GM19324 (cell line): ENCODE measurements around the gene COL25A1.
A peak's percentile ranks its signal among the peaks of the same experiment; 100 is the strongest.
"Not testable (repeated sequence)": the region's sequence is repeated elsewhere in the genome, so short reads cannot be mapped to it uniquely, and the experiment has no call there.

Experiments
- ATAC-seq: cut with Tn5 transposase; IDR thresholded peaks from one replicate; pipeline ENCODE4 v1.9.1; 2021; ENCODE audit warnings: mild to moderate bottlenecking, moderate library complexity; ENCODE audit not compliant: unreplicated experiment, low FRiP score

Gene COL25A1

GRCh38 chr4:109021630-109022029 lies 280.8 kb downstream of the COL25A1 start:
- not testable (repeated sequence) for ATAC-seq

GRCh38 chr4:109020861-109021260 lies 281.6 kb downstream of the COL25A1 start:
- ATAC-seq = no peak

- ATAC-seq = no peak
These were observed 286.3 kb downstream of the COL25A1 start for GRCh38 chr4:109016200-109016599.

GRCh38 chr4:109015413-109015810 lies 287.0 kb downstream of the COL25A1 start:
- no peak for ATAC-seq

GRCh38 chr4:109014593-109015412 lies 287.7 kb downstream of the COL25A1 start:
- no peak for ATAC-seq

GRCh38 chr4:109012286-109012880 lies 290.1 kb downstream of the COL25A1 start:
- no peak for ATAC-seq

- no peak for ATAC-seq
These were observed 291.0 kb downstream of the COL25A1 start for GRCh38 chr4:109011241-109012026.

GRCh38 chr4:109010521-109010920 lies 291.9 kb downstream of the COL25A1 start:
- ATAC-seq = no peak

- no peak for ATAC-seq
These were observed 292.5 kb downstream of the COL25A1 start for GRCh38 chr4:109009909-109010308.

- no peak for ATAC-seq
These were observed 294.5 kb downstream of the COL25A1 start for GRCh38 chr4:109007976-109008375.

- ATAC-seq = no peak
These were observed 296.9 kb downstream of the COL25A1 start for GRCh38 chr4:109005523-109005922.

GRCh38 chr4:109004418-109004817 lies 298.0 kb downstream of the COL25A1 start:
- no peak for ATAC-seq

- ATAC-seq = no peak
These were observed 298.5 kb downstream of the COL25A1 start for GRCh38 chr4:109003964-109004363.

- ATAC-seq = no peak
These were observed 310.7 kb downstream of the COL25A1 start for GRCh38 chr4:108991551-108992328.

- ATAC-seq = peak; percentile 81
These were observed 313.8 kb downstream of the COL25A1 start for GRCh38 chr4:108988464-108989195.

- not testable (repeated sequence) for ATAC-seq
These were observed 318.0 kb downstream of the COL25A1 start for GRCh38 chr4:108984495-108984894.

GRCh38 chr4:108982402-108983185 lies 319.9 kb downstream of the COL25A1 start:
- ATAC-seq = no peak

- no peak for ATAC-seq
These were observed 321.8 kb downstream of the COL25A1 start for GRCh38 chr4:108980455-108981239.
